Measurements from ENCODE around the gene ADH7.

The ADH7 gene

DNA sequence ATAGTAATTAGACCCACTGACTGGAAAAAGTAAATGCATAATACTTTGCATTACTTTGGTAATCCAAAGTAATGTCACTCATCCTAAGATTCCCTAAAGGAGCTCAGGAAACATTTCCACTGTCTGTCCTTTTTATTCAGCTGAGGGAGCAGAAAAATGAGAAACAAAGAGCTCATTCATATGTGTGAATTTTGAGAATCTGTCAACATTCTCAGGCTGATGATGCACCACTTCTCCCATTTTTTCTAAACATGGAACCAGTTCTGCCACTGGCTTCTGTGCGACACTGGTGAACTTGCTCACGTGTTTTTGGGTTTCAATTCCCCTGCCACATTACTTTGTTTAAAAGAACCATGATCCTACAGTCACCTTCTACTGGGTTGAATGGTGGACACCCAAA lies 28.4 kb upstream of the ADH7 start:
- Histone ChIP-seq H3K9me3 (ENCODE audit: control insufficient read depth, insufficient read depth, low read depth, low read length) (no peaks in the 10 kb centered on the region), H3K27ac (ENCODE audit: extremely low read depth, low read depth, low read length) (no peak overlapping the region), H3K4me1 (ENCODE audit: control insufficient read depth, insufficient read depth, low read length) (no peaks in the 10 kb centered on the region), H3K36me3 (ENCODE audit: control insufficient read depth in 2 of 2, insufficient read depth in 1 of 2, low read length in 2 of 2) (no peaks in the 10 kb centered on the region), H3K4me3 (ENCODE audit: low read depth, low read length) (no peak overlapping the region)
- TF ChIP-seq GLI2 (tag by site-specific recombination; IDR thresholded peaks at IDR 0.05; ENCODE audit: borderline replicate concordance, low read depth): no peak
- TF ChIP-seq SP7 (tag by site-specific recombination; IDR thresholded peaks at IDR 0.05): no peak
- TF ChIP-seq ZBTB21 (tag by site-specific recombination; IDR thresholded peaks at IDR 0.05): no peak
- TF ChIP-seq SETDB1 (IDR thresholded peaks at IDR 0.05; ENCODE audit: insufficient read length, low read length): no peak
- no peak for TF ChIP-seq ZEB2 (tag by site-specific recombination; IDR thresholded peaks at IDR 0.05)
- TF ChIP-seq ZNF48 (tag by site-specific recombination; IDR thresholded peaks at IDR 0.05): no peak
- TF ChIP-seq ZNF211 (tag by site-specific recombination; IDR thresholded peaks at IDR 0.05; ENCODE audit: low read depth): no peak
- no peak for TF ChIP-seq FEZF1 (tag by site-specific recombination; IDR thresholded peaks at IDR 0.05)
- no peak for TF ChIP-seq ZNF223 (tag by site-specific recombination; IDR thresholded peaks at IDR 0.05)
- no peak for TF ChIP-seq ZNF169 (tag by site-specific recombination; IDR thresholded peaks at IDR 0.05)
- TF ChIP-seq ZNF654 (tag by site-specific recombination; IDR thresholded peaks at IDR 0.05; ENCODE audit: low read depth): no peak
- no peak for TF ChIP-seq ZBTB20 (tag by site-specific recombination; IDR thresholded peaks at IDR 0.05)
- TF ChIP-seq ZNF658 (tag by site-specific recombination; IDR thresholded peaks at IDR 0.05): no peak
- TF ChIP-seq ZNF26 (tag by site-specific recombination; IDR thresholded peaks at IDR 0.05): no peak
- no peak for TF ChIP-seq OVOL3 (tag by site-specific recombination; IDR thresholded peaks at IDR 0.05)
- TF ChIP-seq ZNF600 (tag by site-specific recombination; IDR thresholded peaks at IDR 0.05): no peak
- TF ChIP-seq, protein P1, sequence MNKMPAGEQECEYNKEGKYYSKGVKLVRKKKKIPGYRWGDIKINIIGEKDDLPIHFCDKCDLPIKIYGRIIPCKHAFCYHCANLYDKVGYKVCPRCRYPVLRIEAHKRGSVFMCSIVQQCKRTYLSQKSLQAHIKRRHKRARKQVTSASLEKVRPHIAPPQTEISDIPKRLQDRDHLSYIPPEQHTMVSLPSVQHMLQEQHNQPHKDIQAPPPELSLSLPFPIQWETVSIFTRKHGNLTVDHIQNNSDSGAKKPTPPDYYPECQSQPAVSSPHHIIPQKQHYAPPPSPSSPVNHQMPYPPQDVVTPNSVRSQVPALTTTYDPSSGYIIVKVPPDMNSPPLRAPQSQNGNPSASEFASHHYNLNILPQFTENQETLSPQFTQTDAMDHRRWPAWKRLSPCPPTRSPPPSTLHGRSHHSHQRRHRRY (tag by site-specific recombination; IDR thresholded peaks at IDR 0.05): no peak
- TF ChIP-seq ZSCAN4 (tag by site-specific recombination; IDR thresholded peaks at IDR 0.05): no peak
- TF ChIP-seq HOXA7 (CRISPR knock-in tag; IDR thresholded peaks at IDR 0.05; ENCODE audit: borderline replicate concordance): no peak
- no peak for TF ChIP-seq PRDM1 (tag by site-specific recombination; IDR thresholded peaks at IDR 0.05)
- ChIA-PET POLR2A (no interaction called here), CTCF (interaction anchor here (0.6 to 2.7 kb wide), 11 partner anchors 12 to 934 kb away, joined by 3 to 15 read pairs (median 3); no protein-coding TSS in a partner anchor)

- no peaks in the 10 kb centered on the region for H3K4me1 ChIP-seq (ENCODE audit: control insufficient read depth, insufficient read depth, low read length)
- no peak overlapping the region for H3K27ac ChIP-seq (ENCODE audit: extremely low read depth, low read depth, low read length)
- H3K9me3 ChIP-seq (ENCODE audit: control insufficient read depth, insufficient read depth, low read depth, low read length): no peaks in the 10 kb centered on the region
- TF ChIP-seq ZNF843 (tag by site-specific recombination; IDR thresholded peaks at IDR 0.05) (no peak), ZNF654 (tag by site-specific recombination; IDR thresholded peaks at IDR 0.05; ENCODE audit: low read depth) (peak; percentile 75), ZBTB20 (tag by site-specific recombination; IDR thresholded peaks at IDR 0.05) (no peak), ZFHX2 (tag by site-specific recombination; conservative IDR thresholded peaks at IDR 0.05) (no peak), CTCF (tag by site-specific recombination; IDR thresholded peaks at IDR 0.05) (peak; percentile 22; the same call in 1 of the 2 replicates)
- POLR2A ChIA-PET: no interaction called here
- no peak overlapping the region for H3K4me3 ChIP-seq (ENCODE audit: low read depth, low read length)
- CTCF ChIA-PET: interaction anchor here (0.5 to 2.7 kb wide), 13 partner anchors 12 to 933 kb away, joined by 3 to 15 read pairs (median 3); no protein-coding TSS in a partner anchor
- no peaks in the 10 kb centered on the region for H3K36me3 ChIP-seq (ENCODE audit: control insufficient read depth in 2 of 2, insufficient read depth in 1 of 2, low read length in 2 of 2)
Measured at GRCh38 chr4:99462875-99463464, 27.8 kb upstream of the ADH7 start.
